Measurements from ENCODE around the gene HS3ST4. TPM values are rescaled to one million over a fixed set of nuclear protein-coding genes. Genes with fewer than 3 reads are reported as not detected.

HS3ST4 gene
- total and polyA plus RNA-seq, 10 of the 15 experiments (the other 5 are each of a cell fraction or from before 2014, with no cell fraction given), result 0.05 TPM; not detected in 9

GRCh38 chr16:26161461-26162180, 469.9 kb downstream of the HS3ST4 start:
- Histone ChIP-seq H3K4me1 (ENCODE audit: control insufficient read depth, insufficient read depth, low read length) (no peaks in the 10 kb centered on the region), H3K27me3 (replicated peaks in 1 of 2; ENCODE audit: control insufficient read depth in 2 of 2, insufficient read depth in 2 of 2, low read length in 1 of 2) (no peaks in the 10 kb centered on the region), H3K9me3 (replicated peaks; ENCODE audit: control insufficient read depth, insufficient read depth, low read length) (no peaks in the 10 kb centered on the region), H3K4me3 (no peak overlapping the region), H3K79me2 (ENCODE audit: control insufficient read depth, insufficient read depth, low read length) (no peaks in the 10 kb centered on the region), H3K36me3 (ENCODE audit: control insufficient read depth in 2 of 2, insufficient read depth in 2 of 2, low read length in 1 of 2) (no peaks in the 10 kb centered on the region), H3K4me2 (ENCODE audit: control insufficient read depth, insufficient read depth) (no peak overlapping the region), H4K20me1 (ENCODE audit: control insufficient read depth, insufficient read depth) (no peaks in the 10 kb centered on the region), H3K9ac (ENCODE audit: control insufficient read depth, insufficient read depth, low read length) (no peak overlapping the region), H2AFZ (ENCODE audit: control insufficient read depth, low read depth, low read length) (no peak overlapping the region), H3K27ac (ENCODE audit: control insufficient read depth, insufficient read depth) (no peak overlapping the region)
- CTCF ChIA-PET, result interaction anchor here (0.7 kb wide), 1 partner anchor 1608 kb away, joined by 3 read pairs; no protein-coding TSS in a partner anchor
- DNase-seq (ENCODE audit: low read depth, low spot score) (no peak), FAIRE-seq (no peak), ATAC-seq (no peak)
- SMC1A ChIA-PET (ENCODE audit: uncharacterized antibody, unreplicated experiment), result no interaction called here
- intact Hi-C loops (cut with micrococcal nuclease; ENCODE audit: unreplicated experiment), result no loop called here
- POLR2A ChIA-PET, result no interaction called here
- no TSS peak for BruUV-seq (replicated peaks)
- RAD21 ChIA-PET (ENCODE audit: unreplicated experiment), result no interaction called here
- TF ChIP-seq ZBTB4 (CRISPR knock-in tag; IDR thresholded peaks at IDR 0.05) (no peak), SMARCA5 (IDR thresholded peaks at IDR 0.05) (no peak), POLR2AphosphoS5 (IDR thresholded peaks at IDR 0.05; ENCODE audit: low read length) (no peak), NR2C1 (IDR thresholded peaks at IDR 0.05) (no peak), RB1 (IDR thresholded peaks at IDR 0.05; ENCODE audit: borderline replicate concordance) (no peak), EZH2 (IDR thresholded peaks at IDR 0.05; ENCODE audit: borderline replicate concordance, control insufficient read depth, low read depth, low read length) (no peak), SMAD5 (IDR thresholded peaks at IDR 0.05; ENCODE audit: low read depth) (no peak), ZNF384 (IDR thresholded peaks at IDR 0.05; ENCODE audit: borderline replicate concordance, low read depth, low read length) (no peak)
- WGBS (ENCODE audit: insufficient coverage, insufficient replicate concordance, low lambda C conversion rate, missing lambda C conversion rate), result under 1% methylated on average over 7 of the region's 7 CpGs
- in situ Hi-C loops (cut with MboI), result no loop called here

All from GM12878 (cell line).